GM23248 (cell line): ENCODE data around the gene CTSW. TPM values are rescaled to one million over a fixed set of nuclear protein-coding genes. Genes with fewer than 3 reads are reported as not detected.

Experiments used
- DNase-seq: peaks from one replicate; pipeline ENCODE4 v3.0.0-alpha.2; 2015
- H2AFZ ChIP-seq: fragments of 200-600 bp; sonication (generic); 2 replicates; pipeline ENCODE4 v1.6.1; 2016; ENCODE audit warnings: antibody characterized with exemption
- H3F3A ChIP-seq: fragments of 200-600 bp; sonication (generic); 2 replicates; pipeline ENCODE4 v1.6.1; 2016; ENCODE audit warnings: mild to moderate bottlenecking, antibody characterized with exemption, mixed run types; ENCODE audit not compliant: insufficient read depth
- H3K27ac ChIP-seq: fragments of 200-600 bp; sonication (generic); 2 replicates; pipeline ENCODE4 v1.5.1; 2016; ENCODE audit warnings: mild to moderate bottlenecking
- H3K27me3 ChIP-seq: fragments of 200-600 bp; sonication (generic); replicated peaks from 2 replicates; pipeline ENCODE4 v1.6.1; 2016; ENCODE audit warnings: mild to moderate bottlenecking; ENCODE audit not compliant: insufficient read depth
- H3K36me3 ChIP-seq: fragments of 200-600 bp; sonication (generic); 2 replicates; pipeline ENCODE4 v1.6.1; 2016; ENCODE audit warnings: low read depth, mild to moderate bottlenecking
- H3K4me1 ChIP-seq: fragments of 200-600 bp; sonication (generic); 2 replicates; pipeline ENCODE4 v1.6.1; 2016; ENCODE audit warnings: mild to moderate bottlenecking; ENCODE audit not compliant: insufficient read depth
- H3K4me2 ChIP-seq: fragments of 200-600 bp; sonication (generic); one replicate; pipeline ENCODE4 v1.6.1; 2016; ENCODE audit warnings: mild to moderate bottlenecking; ENCODE audit not compliant: unreplicated experiment
- H3K4me3 ChIP-seq: fragments of 200-600 bp; sonication (generic); 2 replicates; pipeline ENCODE4 v1.5.1; 2016; ENCODE audit warnings: mild to moderate bottlenecking
- H3K79me2 ChIP-seq: fragments of 200-600 bp; sonication (generic); 2 replicates; pipeline ENCODE4 v1.6.1; 2016; ENCODE audit warnings: mild to moderate bottlenecking; ENCODE audit not compliant: insufficient read depth
- H3K9ac ChIP-seq: fragments of 200-600 bp; sonication (generic); 2 replicates; pipeline ENCODE4 v1.6.1; 2016; ENCODE audit warnings: mild to moderate bottlenecking
- H3K9me2 ChIP-seq: fragments of 200-600 bp; sonication (generic); 2 replicates; pipeline ENCODE4 v1.6.1; 2016; ENCODE audit warnings: mixed run types, mild to moderate bottlenecking, moderate library complexity; ENCODE audit not compliant: insufficient read depth
- H3K9me3 ChIP-seq: fragments of 200-600 bp; sonication (generic); one replicate; pipeline ENCODE4 v1.6.1; 2017; ENCODE audit warnings: low read depth
- H4K20me1 ChIP-seq: fragments of 200-600 bp; sonication (generic); 2 replicates; pipeline ENCODE4 v1.6.0; 2016; ENCODE audit not compliant: insufficient read depth
- EZH2 ChIP-seq: fragments of 200-600 bp; sonication (generic); IDR thresholded peaks from 2 replicates; pipeline ENCODE4 v1.6.1; 2018; ENCODE audit warnings: antibody characterized with exemption, mild to moderate bottlenecking; ENCODE audit not compliant: insufficient read depth, poor library complexity, severe bottlenecking
- EZH2phosphoT487 ChIP-seq: fragments of 200-600 bp; sonication (generic); IDR thresholded peaks from 2 replicates; pipeline ENCODE4 v1.6.1; 2018; ENCODE audit warnings: antibody characterized with exemption, moderate library complexity, mild to moderate bottlenecking, low read depth; ENCODE audit not compliant: insufficient read depth
- WGBS, 2 experiments: methylation state at CpG; one replicate each; pipeline ENCODE4 v1.1.6; 2015 to 2017; ENCODE audit warnings: low lambda C conversion rate in 2 of 2, low coverage in 1 of 2; ENCODE audit errors: missing lambda C conversion rate in 2 of 2; 5-methylcytosine and 5-hydroxymethylcytosine counted together
- in situ Hi-C: fragments of 300-500 bp; cut with MboI; formaldehyde crosslinking; loops from 2 replicates; pipeline ENCODE4 v1.15.0; 2020
- polyA plus RNA-seq: library from polyadenylated mRNA; unstranded; fragments of >200 nt; fragmentation: Nextera tagmentation; extraction: Ambion mirVana; gene quantifications from 2 replicates; pipeline ENCODE4 v1.2.1, GENCODE V29; 2016
- total RNA-seq: library from RNA; depleted of rRNA; stranded (reverse); fragments of >200 nt; shearing (Covaris generic); gene quantifications from 2 replicates; pipeline ENCODE4 v1.2.3, GENCODE V29; 2014

CTSW gene
- total and polyA plus RNA-seq, 2 experiments from 2014 or later: 0.23 to 1.1 TPM

GRCh38 chr11:65898656-65899355, 19.2 kb downstream of the CTSW start:
- TF ChIP-seq EZH2phosphoT487 (no peak), EZH2 (no peak)
- Histone ChIP-seq H3K36me3 (peaks cover 30% of the 10 kb centered on the region; the same call in 1 of the 2 replicates), H3K9me2 (no peaks in the 10 kb centered on the region), H4K20me1 (peaks cover 7% of the 10 kb centered on the region), H3K4me2 (peak overlapping the region; percentile 100), H3K27me3 (no peaks in the 10 kb centered on the region), H2AFZ (no peak overlapping the region), H3K9ac (peak overlapping the region; percentile 99), H3K4me1 (peaks cover 62% of the 10 kb centered on the region), H3K27ac (peak overlapping the region; percentile 99), H3K9me3 (no peaks in the 10 kb centered on the region), H3F3A (peaks cover 73% of the 10 kb centered on the region), H3K4me3 (peak overlapping the region; percentile 95), H3K79me2 (peaks cover 77% of the 10 kb centered on the region)
- in situ Hi-C loops: no loop called here
- DNase-seq: peak; percentile 60
- 3% methylated on average over 14 to 28 of the region's 28 CpGs for WGBS, 2 experiments

GRCh38 chr11:65899356-65900124, 19.9 kb downstream of the CTSW start:
- H3K9me3 ChIP-seq: no peaks in the 10 kb centered on the region
- H3F3A ChIP-seq: peaks cover 69% of the 10 kb centered on the region
- peak overlapping the region; percentile 100 for H3K4me2 ChIP-seq
- TF ChIP-seq EZH2: no peak
- no peak for TF ChIP-seq EZH2phosphoT487
- no peaks in the 10 kb centered on the region for H3K9me2 ChIP-seq
- DNase-seq: peak; percentile 95
- no peaks in the 10 kb centered on the region for H3K27me3 ChIP-seq
- 1 to 3% methylated on average over 46 to 58 of the region's 78 CpGs for WGBS, 2 experiments
- peaks cover 7% of the 10 kb centered on the region; the same call in 1 of the 2 replicates for H4K20me1 ChIP-seq
- peaks cover 70% of the 10 kb centered on the region for H3K79me2 ChIP-seq
- peaks cover 59% of the 10 kb centered on the region for H3K4me1 ChIP-seq
- peak overlapping the region; percentile 99 for H3K9ac ChIP-seq
- no peak overlapping the region for H2AFZ ChIP-seq
- H3K36me3 ChIP-seq: peaks cover 30% of the 10 kb centered on the region; the same call in 1 of the 2 replicates
- H3K27ac ChIP-seq: peak overlapping the region; percentile 99
- in situ Hi-C loops: no loop called here
- H3K4me3 ChIP-seq: peak overlapping the region; percentile 95

- H3K9ac ChIP-seq: peak within 1 kb of the TSS; percentile 99
- in situ Hi-C loops: no loop called here
- H3K79me2 ChIP-seq: peaks cover 62% of the 10 kb centered on the region
- peaks cover 62% of the 10 kb centered on the region for H3F3A ChIP-seq
- H2AFZ ChIP-seq: no peak within 1 kb of the TSS
- WGBS, 2 experiments: 4 to 6% methylated on average over 53 to 72 of the region's 80 CpGs
- TF ChIP-seq EZH2: no peak
- no peak for TF ChIP-seq EZH2phosphoT487
- H3K4me2 ChIP-seq: peak within 1 kb of the TSS; percentile 100
- peaks cover 27% of the 10 kb centered on the region; the same call in 1 of the 2 replicates for H3K36me3 ChIP-seq
- H4K20me1 ChIP-seq: peaks cover 7% of the 10 kb centered on the region; the same call in 1 of the 2 replicates
- H3K4me3 ChIP-seq: peak within 1 kb of the TSS; percentile 95
- H3K9me2 ChIP-seq: no peaks in the 10 kb centered on the region
- no peaks in the 10 kb centered on the region for H3K9me3 ChIP-seq
- H3K4me1 ChIP-seq: peaks cover 54% of the 10 kb centered on the region
- no peaks in the 10 kb centered on the region for H3K27me3 ChIP-seq
- peak; percentile 98 for DNase-seq
- H3K27ac ChIP-seq: peak within 1 kb of the TSS; percentile 99
These were observed 20.7 kb downstream of the CTSW start, which contains the start of gene FOSL1 for GRCh38 chr11:65900125-65900898. TSS of gene FOSL1 (minus strand) at chr11:65900388. CDS start at chr11:65900339, 49 bp downstream.

GRCh38 chr11:65900899-65901180, 21.2 kb downstream of the CTSW start:
- no peak for TF ChIP-seq EZH2
- no peak for TF ChIP-seq EZH2phosphoT487
- Histone ChIP-seq H3K9me2 (no peaks in the 10 kb centered on the region), H3F3A (peaks cover 56% of the 10 kb centered on the region), H3K4me3 (peak overlapping the region; percentile 95; the same call in 1 of the 2 replicates), H3K36me3 (peaks cover 22% of the 10 kb centered on the region; the same call in 1 of the 2 replicates), H4K20me1 (peaks cover 7% of the 10 kb centered on the region; the same call in 1 of the 2 replicates), H3K9me3 (no peaks in the 10 kb centered on the region), H2AFZ (no peak overlapping the region), H3K27ac (peak overlapping the region; percentile 99), H3K4me2 (peak overlapping the region; percentile 71), H3K4me1 (peaks cover 52% of the 10 kb centered on the region), H3K27me3 (no peaks in the 10 kb centered on the region), H3K79me2 (peaks cover 57% of the 10 kb centered on the region), H3K9ac (peak overlapping the region; percentile 35; the same call in 1 of the 2 replicates)
- DNase-seq: no peak
- WGBS, 2 experiments: 82 to 86% methylated on average over 11 of the region's 11 CpGs
- in situ Hi-C loops: no loop called here
